A673 (cell line): ENCODE data around the gene TXLNA. TPM values are rescaled to one million over a fixed set of nuclear protein-coding genes. Genes with fewer than 3 reads are reported as not detected.

Experiments
- BruUV-seq: library from RNA; stranded (reverse); fragments of 400-500 nt; replicated peaks from 2 replicates; lab custom pipeline; 2021; lab: Mats Ljungman, UMichigan
- CTCF ChIA-PET: fragments of 300-600 bp; sonication (Branson Sonifier 250); formaldehyde crosslinking; loops from one replicate; lab custom pipeline; 2022; ENCODE audit warnings: antibody characterized with exemption; lab: Charles Lee
- POLR2A ChIA-PET: fragments of 300-600 bp; sonication (Branson Sonifier 250); formaldehyde crosslinking; loops from one replicate; lab custom pipeline; 2022; ENCODE audit warnings: antibody characterized with exemption; ENCODE audit not compliant: low non-redundant PET; lab: Charles Lee
- DNase-seq: peaks from one replicate; pipeline ENCODE4 v3.0.0-alpha.2; 2015; ENCODE audit warnings: low spot score
- H3K27ac ChIP-seq: fragments of 200-600 bp; sonication (generic); 2 replicates; pipeline ENCODE4 v1.5.1; 2016; ENCODE audit warnings: mixed run types, low read depth, mild to moderate bottlenecking, mixed read lengths, antibody characterized with exemption, low read length; ENCODE audit not compliant: poor library complexity, severe bottlenecking
- H3K27me3 ChIP-seq: fragments of 200-600 bp; sonication (generic); replicated peaks from 2 replicates; pipeline ENCODE4 v1.6.1; 2017; ENCODE audit warnings: mixed run types, low read depth, mild to moderate bottlenecking, mixed read lengths, antibody characterized with exemption, low read length; ENCODE audit not compliant: insufficient read depth, poor library complexity
- H3K36me3 ChIP-seq: fragments of 200-600 bp; sonication (generic); 2 replicates; pipeline ENCODE4 v1.6.1; 2016; ENCODE audit warnings: mixed run types, mild to moderate bottlenecking, mixed read lengths, antibody characterized with exemption, low read length; ENCODE audit not compliant: insufficient read depth, poor library complexity, severe bottlenecking
- H3K4me1 ChIP-seq: fragments of 200-600 bp; sonication (generic); 2 replicates; pipeline ENCODE4 v1.6.1; 2017; ENCODE audit warnings: mixed run types, mild to moderate bottlenecking, mixed read lengths, antibody characterized with exemption, low read length; ENCODE audit not compliant: insufficient read depth, poor library complexity, severe bottlenecking
- H3K4me3 ChIP-seq: fragments of 200-600 bp; sonication (generic); 2 replicates; pipeline ENCODE4 v1.5.1; 2016; ENCODE audit warnings: low read depth, mixed run types, mild to moderate bottlenecking, mixed read lengths, low read length; ENCODE audit not compliant: poor library complexity, severe bottlenecking
- H3K9me3 ChIP-seq: fragments of 200-600 bp; sonication (generic); 2 replicates; pipeline ENCODE4 v1.6.1; 2016; ENCODE audit warnings: mixed run types, low read depth, mild to moderate bottlenecking, mixed read lengths, antibody characterized with exemption, low read length; ENCODE audit not compliant: poor library complexity, severe bottlenecking
- EZH2 ChIP-seq: fragments of 200-600 bp; sonication (generic); IDR thresholded peaks from 2 replicates; pipeline ENCODE4 v1.6.1; 2017; ENCODE audit warnings: borderline replicate concordance, low read depth, mild to moderate bottlenecking, mixed read lengths, antibody characterized with exemption, low read length; ENCODE audit not compliant: poor library complexity, severe bottlenecking
- intact Hi-C: fragments of 100-400 bp; cut with micrococcal nuclease; formaldehyde crosslinking; loops from one replicate; pipeline ENCODE4 v1.10.0; 2022; ENCODE audit not compliant: unreplicated experiment
- total RNA-seq: library from RNA; stranded (reverse); gene quantifications from 2 replicates; pipeline ENCODE4 v1.2.3, GENCODE V29; 2021
- TF ChIP-seq, protein P1 (sequence below): fragments of 300-800, 200-600 bp; sonication (generic); conservative IDR thresholded peaks from 2 replicates; pipeline ENCODE4 v1.5.1; 2017; ENCODE audit warnings: low read depth, mild to moderate bottlenecking, antibody characterized with exemption, low read length, moderate library complexity, mixed read lengths

TXLNA gene
- total RNA-seq, 1 experiment from 2014 or later, result 62.7 TPM

DNA sequence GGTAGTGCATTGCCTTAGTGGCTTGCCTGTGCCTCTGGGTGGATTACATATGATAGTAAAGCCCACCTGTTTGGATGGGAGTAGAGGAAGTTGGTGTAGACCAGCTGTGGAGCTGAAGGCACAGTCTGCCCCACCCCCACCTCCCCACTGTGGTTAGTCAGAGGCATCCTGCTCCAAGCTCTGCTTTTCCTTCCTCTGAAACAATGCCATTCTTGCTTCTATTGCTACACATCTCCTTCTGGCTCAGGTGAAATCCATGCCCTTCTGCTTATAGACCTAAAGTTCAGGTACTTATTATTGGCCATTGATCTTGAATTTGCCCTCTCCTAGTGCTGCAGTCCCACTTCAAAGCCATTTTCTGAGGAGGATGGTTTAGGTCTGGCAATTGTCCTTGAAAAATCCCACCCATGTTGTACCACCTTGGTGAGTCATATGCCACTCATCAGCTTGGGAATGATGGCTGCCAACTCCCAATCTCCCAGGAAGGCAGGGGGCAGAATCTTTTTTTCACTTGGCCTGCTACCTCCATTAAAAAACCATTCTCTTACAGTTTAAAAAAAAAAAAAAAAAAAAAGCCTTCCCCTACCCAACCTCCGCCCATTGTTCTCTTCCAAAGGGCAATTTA, 6.7 kb upstream of the TXLNA start:
- POLR2A ChIA-PET, result no interaction called here
- no peak for DNase-seq
- no TSS peak for BruUV-seq
- H3K4me3 ChIP-seq, result no peak overlapping the region
- no peaks in the 10 kb centered on the region for H3K9me3 ChIP-seq
- no peak for TF ChIP-seq EZH2
- TF ChIP-seq, protein P1, sequence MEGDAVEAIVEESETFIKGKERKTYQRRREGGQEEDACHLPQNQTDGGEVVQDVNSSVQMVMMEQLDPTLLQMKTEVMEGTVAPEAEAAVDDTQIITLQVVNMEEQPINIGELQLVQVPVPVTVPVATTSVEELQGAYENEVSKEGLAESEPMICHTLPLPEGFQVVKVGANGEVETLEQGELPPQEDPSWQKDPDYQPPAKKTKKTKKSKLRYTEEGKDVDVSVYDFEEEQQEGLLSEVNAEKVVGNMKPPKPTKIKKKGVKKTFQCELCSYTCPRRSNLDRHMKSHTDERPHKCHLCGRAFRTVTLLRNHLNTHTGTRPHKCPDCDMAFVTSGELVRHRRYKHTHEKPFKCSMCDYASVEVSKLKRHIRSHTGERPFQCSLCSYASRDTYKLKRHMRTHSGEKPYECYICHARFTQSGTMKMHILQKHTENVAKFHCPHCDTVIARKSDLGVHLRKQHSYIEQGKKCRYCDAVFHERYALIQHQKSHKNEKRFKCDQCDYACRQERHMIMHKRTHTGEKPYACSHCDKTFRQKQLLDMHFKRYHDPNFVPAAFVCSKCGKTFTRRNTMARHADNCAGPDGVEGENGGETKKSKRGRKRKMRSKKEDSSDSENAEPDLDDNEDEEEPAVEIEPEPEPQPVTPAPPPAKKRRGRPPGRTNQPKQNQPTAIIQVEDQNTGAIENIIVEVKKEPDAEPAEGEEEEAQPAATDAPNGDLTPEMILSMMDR, result no peak
- intact Hi-C loops, result no loop called here
- H3K27ac ChIP-seq, result no peak overlapping the region
- peaks cover 40% of the 10 kb centered on the region for H3K36me3 ChIP-seq
- H3K4me1 ChIP-seq, result no peaks in the 10 kb centered on the region
- no peaks in the 10 kb centered on the region for H3K27me3 ChIP-seq
- CTCF ChIA-PET, result interaction anchor here (0.6 kb wide), 1 partner anchor 28 kb away, joined by 3 read pairs; no protein-coding TSS in a partner anchor

DNA sequence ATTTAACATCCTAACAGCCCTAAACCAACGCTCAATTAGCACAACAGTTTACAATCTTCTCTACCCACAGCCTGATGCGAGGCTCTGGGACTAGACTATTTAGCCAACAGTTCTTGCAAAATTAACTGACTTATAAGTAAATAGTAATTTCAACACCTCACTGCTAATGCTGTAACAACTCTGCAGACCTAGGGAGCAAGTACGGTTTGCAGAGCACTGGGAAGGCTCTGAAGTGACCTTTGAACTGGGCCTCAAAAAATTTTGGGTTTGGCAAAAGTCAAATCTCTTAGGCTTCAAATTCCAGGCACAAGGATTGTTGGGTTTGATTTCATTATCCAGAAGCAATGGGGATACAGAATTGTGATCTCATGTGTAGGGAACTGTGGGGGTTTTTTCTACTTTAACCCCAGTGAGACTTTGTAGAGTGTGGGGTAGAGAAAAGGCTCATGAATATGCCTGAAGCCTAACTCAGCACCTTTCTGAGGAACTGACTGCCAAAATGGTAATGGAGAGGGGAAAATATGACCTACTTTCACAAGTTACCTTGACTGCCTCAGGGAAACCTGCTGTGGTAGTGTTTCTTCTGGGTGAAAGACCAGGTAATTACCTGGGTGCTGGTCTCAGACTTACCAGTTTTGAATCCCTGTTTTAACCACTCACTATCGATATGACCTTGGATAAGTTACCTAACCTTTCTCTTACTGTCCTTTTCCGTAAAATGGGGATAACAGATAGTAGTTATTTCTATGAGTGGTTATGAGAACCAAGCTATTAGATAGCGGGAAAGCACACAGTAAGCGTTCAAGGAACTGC, 889 bp upstream of the TXLNA start:
- no peak for TF ChIP-seq EZH2
- TF ChIP-seq, protein P1, result no peak
- Histone ChIP-seq H3K36me3 (peaks cover 19% of the 10 kb centered on the region), H3K4me3 (no peak overlapping the region), H3K4me1 (peaks cover 14% of the 10 kb centered on the region), H3K9me3 (no peaks in the 10 kb centered on the region), H3K27me3 (no peaks in the 10 kb centered on the region), H3K27ac (peak overlapping the region; percentile 94)
- ChIA-PET POLR2A (no interaction called here), CTCF (no interaction called here)
- BruUV-seq, result no TSS peak
- DNase-seq, result no peak
- intact Hi-C loops, result no loop called here

DNA sequence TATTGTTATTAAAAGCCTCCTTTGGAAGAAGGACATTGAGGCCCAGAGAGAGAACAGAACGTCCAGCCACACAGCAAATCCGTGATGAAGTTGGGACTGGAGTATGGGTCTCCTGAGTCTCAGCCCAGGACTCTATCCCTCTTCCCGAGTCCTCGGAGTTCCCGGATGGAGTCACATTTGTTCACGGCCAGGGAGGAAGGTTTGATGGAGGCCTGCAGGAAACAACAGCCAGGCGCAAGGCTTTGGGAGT, 357 bp upstream of the TXLNA start:
- no peak for DNase-seq
- intact Hi-C loops, result no loop called here
- peaks cover 14% of the 10 kb centered on the region for H3K4me1 ChIP-seq
- POLR2A ChIA-PET, result no interaction called here
- BruUV-seq, result no TSS peak
- H3K4me3 ChIP-seq, result peak overlapping the region; percentile 52
- peak overlapping the region; percentile 94 for H3K27ac ChIP-seq
- CTCF ChIA-PET, result no interaction called here
- H3K36me3 ChIP-seq, result peaks cover 24% of the 10 kb centered on the region
- TF ChIP-seq, protein P1, result no peak
- no peak for TF ChIP-seq EZH2
- no peaks in the 10 kb centered on the region for H3K27me3 ChIP-seq
- H3K9me3 ChIP-seq, result no peaks in the 10 kb centered on the region
